Activated T-cell treated with anti-CD3 and anti-CD28 coated beads for 24 hours (primary cell): ENCODE measurements around the gene MTX2.

Experiments
- DNase-seq: peaks from one replicate; pipeline ENCODE4 v3.0.0-alpha.2; 2020; ENCODE audit warnings: low read depth

The MTX2 gene

DNA sequence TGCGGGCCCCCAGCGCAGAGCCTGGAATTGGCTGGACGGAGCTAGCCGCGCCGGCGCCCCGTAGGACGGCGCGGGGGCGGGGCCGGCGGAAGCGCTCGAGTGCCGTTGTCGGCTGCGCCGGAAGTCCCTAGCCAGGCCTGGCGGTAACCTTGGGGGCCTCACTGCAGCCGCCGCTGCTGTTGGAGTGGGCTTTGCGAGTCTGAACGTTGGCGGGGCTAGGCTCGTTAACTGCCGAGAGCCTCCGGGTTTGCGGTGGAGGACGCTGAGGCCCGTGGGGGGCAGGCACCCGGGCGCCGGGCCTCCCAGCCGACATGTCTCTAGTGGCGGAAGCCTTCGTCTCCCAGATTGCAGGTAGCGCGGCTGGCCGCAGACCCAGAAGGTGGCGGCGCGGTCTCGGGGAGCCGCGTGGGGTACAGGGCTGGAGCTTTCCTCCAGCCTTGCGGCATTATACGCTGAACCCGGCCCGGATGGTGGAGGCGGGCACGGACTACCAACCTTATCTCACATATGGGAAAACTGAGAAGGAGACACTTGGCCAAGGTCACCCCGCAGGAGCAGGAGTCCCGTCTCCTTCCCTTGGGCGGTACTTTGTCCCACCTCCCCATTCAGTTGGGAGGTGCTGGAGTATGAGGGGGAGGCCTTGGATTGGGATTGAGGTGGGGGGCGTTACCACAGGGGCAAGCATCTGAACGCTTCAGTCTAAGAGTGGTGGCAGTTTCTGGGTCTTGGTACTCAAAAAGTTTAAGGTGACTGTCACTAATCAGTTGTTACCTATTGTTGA is at the start of gene MTX2:
MTX2 (plus strand) TSS at position 124 of the 781 bp plus-strand sequence; CDS start at position 312, 188 bp downstream.
- DNase-seq, result peak; percentile 65

DNA sequence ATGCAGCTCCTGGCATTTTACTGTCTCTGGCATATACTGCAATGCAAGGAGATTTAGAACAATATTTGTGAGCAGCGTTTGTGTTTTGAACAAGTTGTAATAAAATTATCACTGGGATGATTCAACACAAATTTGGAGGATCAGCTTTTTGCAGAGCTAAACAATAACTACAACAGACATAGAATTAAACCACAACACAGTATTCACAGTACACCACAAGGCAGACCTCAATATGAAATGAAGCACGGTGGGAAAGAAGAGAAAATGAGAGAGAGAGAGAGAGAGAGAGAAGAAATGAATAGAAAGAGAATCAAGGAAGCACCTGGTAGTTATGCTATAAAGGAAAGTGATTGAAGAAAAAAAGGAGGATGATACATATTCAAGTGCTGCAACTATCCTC is 41.4 kb upstream of the MTX2 start:
- no peak for DNase-seq

DNA sequence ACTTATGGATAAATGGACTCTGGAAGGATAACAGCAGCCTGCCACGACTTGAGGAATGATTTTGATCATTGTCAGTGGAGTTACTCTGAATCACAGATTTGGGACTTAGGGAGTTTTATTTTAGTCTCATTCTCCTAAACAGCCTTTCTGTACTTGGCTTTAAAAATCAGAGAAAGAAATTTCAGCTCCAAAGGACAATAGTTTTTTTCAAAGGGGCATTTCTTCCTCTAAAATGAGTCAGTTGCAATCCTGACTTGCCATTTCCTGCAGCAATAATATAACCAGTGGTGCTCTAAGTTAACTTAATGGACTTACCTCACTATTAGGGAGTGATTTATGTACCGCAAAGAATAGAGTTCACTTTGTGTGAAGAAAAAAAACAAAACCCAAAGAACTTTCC is 35.1 kb upstream of the MTX2 start:
- DNase-seq, result no peak

DNA sequence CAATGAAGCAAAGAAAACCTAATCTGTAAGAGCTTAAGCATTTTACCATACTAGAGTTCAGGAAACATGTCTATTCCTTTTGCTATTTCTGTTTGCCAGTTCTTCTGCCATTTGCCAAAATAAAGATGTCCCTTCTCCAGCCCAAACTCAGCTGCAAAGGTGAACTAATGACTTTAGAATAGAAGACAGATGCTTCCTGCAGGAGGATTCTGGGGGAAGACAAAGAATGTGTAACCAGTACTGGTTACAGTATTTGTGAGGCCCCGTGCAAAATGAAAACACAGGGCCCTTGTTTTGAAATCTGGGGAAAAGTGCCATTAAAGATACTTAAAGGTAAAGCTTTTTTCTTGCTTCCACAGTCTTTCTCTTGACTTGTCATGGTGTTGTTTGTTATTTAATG is 34.3 kb upstream of the MTX2 start:
- no peak for DNase-seq

DNA sequence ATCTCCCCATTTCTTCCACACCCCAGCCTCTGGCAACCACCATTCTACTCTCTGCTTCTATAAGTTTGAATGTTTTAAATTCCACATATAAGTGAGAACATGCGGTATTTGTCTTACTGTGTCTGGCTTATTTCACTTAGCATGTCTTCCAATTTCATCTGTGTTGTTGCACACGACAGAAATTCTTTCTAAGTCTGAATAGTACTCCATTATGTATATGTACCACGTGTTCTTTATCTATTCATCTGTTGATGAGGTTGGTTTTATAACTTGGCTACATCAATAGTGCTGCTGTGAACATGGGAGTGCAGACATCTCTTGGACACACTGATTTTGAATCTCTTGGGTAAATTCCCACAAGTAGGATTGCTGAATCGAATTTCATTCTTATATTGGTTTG is 31.8 kb upstream of the MTX2 start:
- DNase-seq, result no peak

DNA sequence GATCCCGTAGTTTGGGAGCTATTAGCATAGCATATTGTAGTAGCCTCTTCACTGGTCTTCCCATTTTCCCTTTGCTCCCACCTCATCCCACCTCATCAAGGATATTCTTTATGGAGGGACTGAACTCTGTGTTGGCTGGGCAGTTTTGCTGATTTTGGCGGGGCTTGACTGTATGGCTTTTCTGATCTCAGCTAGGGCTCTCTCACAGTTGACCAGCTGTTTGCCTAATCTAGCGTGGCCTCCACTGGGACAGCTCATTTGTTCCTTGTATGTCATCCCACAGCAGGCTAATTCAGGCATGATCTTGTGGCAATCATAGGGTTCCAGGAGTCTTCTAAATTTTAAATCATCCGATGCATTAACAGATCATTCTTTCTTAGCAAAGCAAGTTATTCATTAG is 30.2 kb upstream of the MTX2 start:
- DNase-seq, result no peak

DNA sequence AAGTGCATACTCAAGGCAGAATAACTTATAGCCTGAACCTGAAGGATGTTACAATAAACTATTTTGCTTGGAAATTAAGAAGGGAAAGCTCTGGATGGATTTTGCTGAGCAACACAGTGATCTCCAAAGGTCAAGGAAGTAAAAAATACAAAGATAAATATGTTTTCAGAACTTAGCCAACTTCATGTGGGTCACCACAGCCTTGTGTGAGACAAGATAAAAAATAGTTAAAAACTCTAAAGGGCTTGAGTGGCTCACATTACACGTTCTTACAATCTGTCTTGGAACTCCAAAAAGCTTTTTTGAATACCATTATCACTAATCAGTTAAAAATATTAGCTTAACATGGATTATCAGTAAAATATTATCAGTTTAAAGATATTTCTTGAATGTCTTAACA is 28.9 kb upstream of the MTX2 start:
- DNase-seq, result no peak

DNA sequence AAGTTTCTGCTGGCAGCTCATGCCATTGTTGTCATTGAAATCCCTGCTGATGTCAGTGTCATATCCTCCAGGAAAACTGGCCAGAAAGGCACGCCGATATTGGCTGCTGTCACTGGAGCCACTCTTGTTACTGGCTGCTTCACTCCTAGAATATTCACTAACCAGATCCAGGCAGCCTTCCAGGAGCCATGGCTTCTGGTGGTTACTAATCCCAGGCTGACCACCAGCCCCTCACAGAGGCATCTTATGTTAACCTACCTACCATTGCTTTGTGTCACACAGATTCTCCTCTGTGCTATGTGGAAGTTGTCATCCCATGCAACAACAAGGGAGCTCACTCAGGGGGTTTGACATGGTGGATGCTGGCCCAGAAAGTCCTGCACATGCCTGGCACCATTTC is 27.0 kb upstream of the MTX2 start:
- no peak for DNase-seq

DNA sequence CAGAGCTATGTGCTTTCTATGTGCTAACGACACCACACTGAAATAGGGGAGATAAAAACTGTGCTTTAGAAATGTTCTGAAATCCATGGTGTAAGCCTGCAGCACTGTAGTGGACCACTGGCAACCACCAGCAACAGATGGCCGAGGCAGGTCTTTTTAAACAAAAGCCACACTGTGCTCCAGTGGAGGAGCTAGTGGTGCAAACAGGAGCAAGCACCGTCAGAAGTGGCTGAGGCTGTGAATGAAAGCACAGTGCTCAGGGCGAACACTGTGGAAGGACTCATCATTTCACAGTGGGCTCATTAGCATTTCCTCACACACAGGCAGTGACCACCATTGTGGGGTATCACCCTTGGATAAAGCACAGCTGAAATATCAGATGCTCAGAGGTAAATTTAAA is 22.9 kb upstream of the MTX2 start:
- no peak for DNase-seq

DNA sequence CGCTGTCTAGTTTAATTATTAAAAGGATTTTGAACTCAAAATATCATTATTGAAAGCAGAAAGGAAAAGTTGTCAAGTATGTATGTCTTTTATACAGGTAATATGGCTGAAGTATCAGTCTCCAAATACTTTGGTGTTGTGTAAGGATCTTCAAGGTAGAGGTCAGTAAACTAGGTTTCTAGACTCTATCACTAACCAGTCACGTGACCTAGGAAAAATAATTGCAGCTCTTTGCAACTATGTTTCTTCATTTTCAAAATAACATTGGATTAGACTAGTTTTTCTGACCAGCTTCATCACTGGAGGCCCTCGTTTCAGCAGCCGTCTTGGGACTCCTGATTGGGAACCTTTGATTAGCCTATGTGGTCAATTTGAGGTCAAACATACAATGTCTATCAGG is 21.4 kb upstream of the MTX2 start:
- no peak for DNase-seq

DNA sequence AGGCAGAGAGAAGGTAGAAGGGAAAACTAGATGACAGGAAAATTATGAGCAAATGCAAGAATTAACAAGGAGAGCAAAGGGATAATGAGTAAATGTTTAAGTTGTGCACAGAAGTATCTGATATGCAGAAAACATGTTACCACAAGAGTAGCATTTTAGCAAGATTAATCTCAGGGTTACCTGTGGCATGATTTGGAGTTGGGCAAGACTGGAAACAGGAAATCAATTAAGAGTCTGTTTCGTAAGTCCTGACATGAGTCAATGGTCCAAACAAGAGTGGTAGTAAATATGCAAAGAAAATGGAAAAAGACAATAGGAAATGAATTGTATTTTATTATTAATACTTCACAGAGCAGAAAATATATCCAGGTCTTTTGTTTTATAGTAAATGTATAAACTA is 17.3 kb upstream of the MTX2 start:
- no peak for DNase-seq

DNA sequence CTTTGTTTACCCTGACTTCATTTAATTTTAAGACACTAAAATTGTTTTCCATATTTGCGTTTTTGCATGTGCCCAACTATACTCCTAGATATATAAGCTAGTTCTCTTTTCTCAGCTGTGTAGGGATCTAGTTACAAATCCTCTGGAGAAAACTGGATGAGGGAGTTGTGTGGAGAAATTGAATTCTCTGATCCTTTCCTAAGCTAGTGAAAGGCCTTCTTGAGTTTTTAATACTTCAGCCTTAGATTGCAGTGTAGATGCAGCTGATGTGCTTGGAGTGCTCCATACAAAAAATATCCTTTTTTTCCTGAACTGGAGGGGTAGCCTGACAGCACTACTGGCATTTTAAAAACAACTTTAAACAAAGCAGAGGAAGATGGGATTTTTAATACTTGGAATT is 8.6 kb upstream of the MTX2 start:
- no peak for DNase-seq

DNA sequence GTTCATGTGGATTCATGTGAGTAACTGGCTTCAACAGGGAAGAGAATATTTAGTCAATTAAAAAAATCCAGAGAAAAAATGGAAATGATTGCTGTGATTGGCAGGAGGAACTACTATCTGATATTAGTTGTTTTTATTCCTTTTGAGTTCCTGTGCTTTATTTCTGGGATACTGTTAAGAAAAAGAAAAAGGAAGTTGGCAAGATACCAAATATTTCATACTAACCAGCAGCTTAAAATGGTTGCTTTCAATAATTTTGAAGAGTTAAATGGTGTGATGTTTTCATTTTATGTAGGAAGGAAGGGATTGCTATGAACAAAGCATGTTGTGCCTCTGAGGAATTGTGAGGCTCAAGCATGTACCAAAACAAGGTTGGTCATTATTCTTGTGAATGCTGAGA is 8.1 kb upstream of the MTX2 start:
- no peak for DNase-seq

DNA sequence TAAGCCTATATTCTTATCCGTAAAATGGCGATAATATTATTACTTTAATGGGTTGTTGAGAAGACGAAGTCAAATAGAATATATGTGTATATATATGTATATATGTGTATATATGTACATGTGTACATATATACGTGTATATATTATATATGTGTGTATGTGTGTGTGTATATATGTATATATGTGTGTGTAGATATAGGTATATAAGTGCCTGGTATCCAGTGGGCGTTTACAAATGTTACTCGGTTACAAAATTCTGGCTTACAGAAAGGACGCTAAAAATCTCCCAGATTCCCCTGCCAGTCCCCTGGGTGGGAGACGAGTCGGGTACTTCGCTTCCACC is 295 bp upstream of the MTX2 start:
- DNase-seq, result no peak

DNA sequence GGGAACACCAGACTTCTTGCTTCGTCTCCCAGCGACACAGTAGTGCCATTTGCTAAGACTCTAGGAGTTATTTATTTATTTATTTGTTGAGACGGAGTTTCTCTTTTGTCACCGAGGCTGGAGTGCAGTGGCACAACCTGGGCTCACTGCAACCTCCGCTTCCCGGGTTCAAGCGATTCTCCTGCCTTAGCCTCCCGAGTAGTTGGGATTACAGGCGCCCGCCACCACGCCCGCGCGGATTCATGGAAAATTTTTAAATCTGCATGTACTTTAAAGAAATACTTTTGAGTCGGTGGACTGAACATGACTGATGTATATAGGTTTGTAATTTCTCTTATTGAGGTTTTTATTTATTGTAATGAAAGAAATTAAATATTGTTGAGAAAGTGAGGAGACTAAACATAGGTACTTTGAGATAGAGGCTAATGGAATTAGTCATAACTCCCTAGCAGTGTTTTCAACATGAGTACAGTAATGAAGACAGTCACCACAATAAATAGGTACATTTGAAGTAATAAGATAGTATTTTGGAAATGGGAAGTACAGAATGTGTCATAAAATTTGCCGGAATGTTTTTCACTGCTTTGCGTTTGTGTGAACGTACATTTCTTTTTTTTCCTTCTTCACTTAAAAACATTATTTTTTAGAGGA is 983 bp downstream of the MTX2 start:
- peak; percentile 1 for DNase-seq

DNA sequence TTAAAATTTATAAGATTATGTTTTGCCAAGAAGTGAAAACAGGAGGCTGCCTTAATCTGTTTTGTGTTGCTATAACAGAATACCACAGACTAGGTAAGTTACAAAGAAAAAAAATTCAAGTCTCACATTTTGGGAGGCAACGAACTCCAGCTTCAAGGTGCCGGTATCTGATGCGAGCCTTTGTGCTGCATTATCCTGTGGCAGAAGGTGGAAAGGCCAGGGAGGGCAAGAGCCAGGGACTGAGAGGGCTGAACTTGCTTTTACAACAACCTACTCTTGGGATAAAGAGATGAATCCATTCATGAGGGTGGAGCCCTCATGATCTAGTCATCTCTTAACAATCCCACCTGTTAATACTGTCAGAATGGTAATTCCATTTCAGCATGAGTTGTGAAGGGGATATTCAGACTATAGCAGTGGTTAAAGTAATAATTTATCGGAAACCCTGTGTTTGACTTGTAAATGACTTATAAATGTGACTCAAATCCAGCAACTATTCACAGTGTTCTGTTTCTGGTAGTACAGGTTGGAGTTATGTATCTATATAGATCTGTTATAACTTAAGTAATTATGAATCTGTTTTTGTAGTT is 3.7 kb downstream of the MTX2 start:
- no peak for DNase-seq

DNA sequence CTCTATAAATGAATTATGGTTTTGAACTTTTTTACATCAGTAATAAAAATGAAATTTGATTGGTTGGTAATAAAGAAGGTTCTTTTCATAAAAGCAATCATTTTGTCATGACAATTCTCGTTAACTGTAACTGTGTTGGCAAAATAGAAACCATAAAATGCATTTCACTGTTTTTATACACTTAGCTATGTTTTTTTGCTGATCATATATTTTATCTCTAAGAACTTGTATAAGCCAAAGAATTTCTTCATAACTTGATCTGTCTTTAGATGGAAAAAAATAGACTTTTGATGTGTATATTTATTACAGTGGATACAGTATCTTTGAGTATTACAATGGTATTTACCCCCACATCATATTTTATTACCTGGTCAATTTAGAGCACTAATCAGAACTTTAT is 9.7 kb downstream of the MTX2 start:
- no peak for DNase-seq

DNA sequence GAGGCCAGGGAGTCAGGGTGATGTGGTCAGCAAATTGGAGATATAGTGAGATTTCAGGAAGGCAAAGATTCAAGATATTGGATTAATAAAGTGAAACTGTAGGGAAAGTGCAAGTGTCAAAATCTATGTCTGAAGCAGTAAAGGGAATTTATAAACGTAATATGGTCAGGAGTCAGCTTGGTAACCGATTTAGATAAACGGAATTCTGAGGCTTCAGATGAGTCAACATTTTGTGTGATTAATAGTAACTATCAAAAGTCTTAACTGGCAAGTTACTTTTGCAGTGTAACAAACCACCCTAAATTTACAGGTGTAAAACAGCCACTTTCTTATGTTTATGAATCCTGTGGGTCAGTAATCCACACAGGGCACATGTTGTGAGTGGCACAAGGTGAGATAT is 10.9 kb downstream of the MTX2 start:
- DNase-seq, result no peak

DNA sequence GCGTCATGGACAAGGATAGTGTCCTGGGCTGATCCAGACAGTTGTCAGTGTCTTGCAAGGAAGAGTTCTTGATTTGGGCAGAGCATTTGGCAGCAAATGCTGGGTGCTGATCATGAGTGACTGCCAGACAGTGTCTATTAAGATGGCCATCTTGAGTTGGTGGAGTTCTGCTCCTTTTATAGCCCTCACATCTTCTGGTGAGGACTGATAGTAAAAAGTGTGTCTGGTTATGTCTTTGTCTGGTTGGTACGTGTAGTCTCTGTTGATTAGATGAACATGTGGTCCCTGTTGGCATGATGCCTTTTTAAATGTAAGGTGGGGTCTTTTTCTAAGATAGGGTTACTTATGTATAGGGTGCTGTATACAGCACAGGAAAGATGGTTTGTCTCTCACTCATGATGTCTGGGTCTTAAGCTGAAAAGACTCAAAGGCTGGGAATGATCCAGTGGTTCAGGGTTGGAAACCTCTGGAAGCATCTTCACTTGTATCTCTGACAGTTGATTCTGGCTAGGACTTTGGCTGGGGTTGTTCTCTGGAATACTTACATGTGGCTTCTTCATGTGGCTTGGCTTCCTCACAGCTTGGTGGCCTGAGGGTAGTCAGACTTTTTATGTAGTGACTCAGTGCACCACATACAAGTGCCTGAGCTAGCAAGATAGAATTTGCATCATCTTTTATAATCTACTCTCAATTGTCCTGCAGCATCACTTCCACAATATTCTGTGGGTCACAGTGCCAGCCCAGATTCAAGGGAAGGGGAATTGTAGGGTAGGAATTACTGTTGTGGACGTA is 11.8 kb downstream of the MTX2 start:
- DNase-seq, result no peak

DNA sequence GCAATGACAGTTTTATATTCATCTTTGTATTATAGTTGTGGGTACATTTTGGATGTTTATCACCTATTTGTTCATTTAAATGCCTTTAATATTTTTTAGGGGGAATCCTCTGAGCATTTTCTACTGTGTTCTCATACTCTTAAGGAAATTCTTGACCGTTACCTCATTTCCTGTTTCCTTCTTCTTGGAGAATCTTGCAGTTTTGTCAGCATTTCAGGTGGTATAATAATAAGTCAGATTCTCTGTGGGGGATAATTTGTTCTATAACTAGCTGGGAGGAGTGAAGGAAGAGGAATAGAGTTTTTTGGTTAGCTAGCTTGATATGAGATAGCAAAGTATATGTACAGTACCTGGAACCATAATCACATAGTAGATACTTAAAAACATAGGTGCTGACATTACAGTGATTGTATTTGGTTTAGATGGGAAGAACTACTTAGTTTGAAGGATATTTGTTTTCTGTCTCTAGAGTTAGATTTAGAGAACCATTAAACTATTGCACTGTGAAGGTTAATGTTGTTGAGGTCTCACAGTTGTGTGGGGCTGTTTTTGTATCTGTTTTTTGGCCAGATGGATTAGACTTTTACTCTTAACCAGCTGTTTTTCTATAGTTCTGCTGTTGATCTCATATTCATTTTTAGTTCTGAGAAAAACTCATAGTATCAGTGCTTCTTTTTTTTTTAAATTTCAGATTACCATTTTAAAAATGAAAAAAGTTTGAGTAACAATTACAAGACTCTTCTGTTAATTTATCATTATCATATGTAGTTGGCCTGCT is 14.2 kb downstream of the MTX2 start:
- no peak for DNase-seq

DNA sequence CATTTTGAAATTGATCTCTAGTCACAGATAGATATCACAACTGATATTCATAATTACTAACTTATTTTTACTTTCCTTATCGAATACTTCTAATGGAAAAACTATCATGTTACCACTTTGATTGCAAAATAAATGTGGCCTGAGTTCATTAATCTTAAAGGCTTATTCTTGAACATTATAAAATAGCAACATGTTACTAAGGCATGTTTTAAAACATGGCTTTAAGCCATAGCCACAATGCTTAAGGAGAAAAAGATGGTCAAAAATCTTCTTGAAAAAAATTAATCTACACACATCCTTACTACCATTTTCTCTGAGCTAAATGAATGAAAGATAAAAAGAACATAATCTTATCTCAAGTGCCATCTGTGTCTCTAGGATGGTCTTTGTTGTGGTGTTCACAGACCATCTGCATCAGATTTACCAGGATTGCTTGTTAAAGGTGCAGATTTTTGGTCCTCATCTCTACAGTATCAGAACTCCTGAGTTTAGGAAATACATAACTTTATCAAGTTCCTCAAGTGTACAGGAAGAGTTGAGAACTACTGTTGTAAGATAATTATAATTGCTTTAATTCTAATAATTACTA is 15.3 kb downstream of the MTX2 start:
- no peak for DNase-seq

DNA sequence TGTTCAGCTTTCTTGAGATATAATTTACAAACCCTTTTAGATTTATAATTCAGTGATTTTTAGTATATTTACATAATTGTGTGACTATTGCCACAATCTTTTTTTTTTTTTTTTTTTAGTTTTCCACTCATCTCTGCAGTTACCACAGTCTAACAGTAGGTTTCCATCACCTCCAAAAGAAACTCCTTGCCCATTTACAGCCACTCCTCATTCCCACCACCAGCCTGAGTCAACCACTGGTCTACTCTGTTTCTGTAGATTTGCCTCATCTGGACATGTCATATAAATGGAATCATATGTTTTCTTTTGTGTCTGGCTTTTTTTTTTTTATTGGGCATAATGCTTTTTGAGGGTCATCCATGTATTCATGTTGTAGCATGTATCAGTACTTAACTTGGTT is 16.1 kb downstream of the MTX2 start:
- DNase-seq, result no peak
